Loucy (cell line): ENCODE measurements around the gene RAB7B.

Source experiments
- H2AFZ ChIP-seq: fragments of 200-600 bp; sonication (generic); 2 replicates; pipeline ENCODE4 v1.6.0; 2016; ENCODE audit warnings: antibody characterized with exemption, mild to moderate bottlenecking, low read length, moderate library complexity
- H3F3A ChIP-seq: fragments of 200-600 bp; 2 replicates; pipeline ENCODE4 v1.6.0; 2016; ENCODE audit warnings: antibody characterized with exemption, low read depth, mild to moderate bottlenecking
- H3K27me3 ChIP-seq: fragments of 200-600 bp; sonication (generic); 2 replicates; pipeline ENCODE4 v1.6.1; 2014; ENCODE audit warnings: low read length, mild to moderate bottlenecking; ENCODE audit not compliant: insufficient read depth, poor library complexity, severe bottlenecking
- H3K36me3 ChIP-seq: fragments of 200-600 bp; sonication (generic); 2 replicates; pipeline ENCODE4 v1.6.1; 2016; ENCODE audit warnings: low read length; ENCODE audit not compliant: insufficient read depth
- H3K4me1 ChIP-seq: fragments of 200-600 bp; sonication (generic); 2 replicates; pipeline ENCODE4 v1.5.1; 2014; ENCODE audit warnings: low read length, mild to moderate bottlenecking; ENCODE audit not compliant: insufficient read depth, poor library complexity, severe bottlenecking
- H3K4me2 ChIP-seq: fragments of 200-600 bp; sonication (generic); 2 replicates; pipeline ENCODE4 v1.6.0; 2014; ENCODE audit warnings: antibody characterized with exemption, low read length, low read depth, mild to moderate bottlenecking; ENCODE audit not compliant: poor library complexity, severe bottlenecking
- H3K4me3 ChIP-seq: fragments of 200-600 bp; sonication (generic); 2 replicates; pipeline ENCODE4 v1.5.1; 2014; ENCODE audit warnings: low read length, mild to moderate bottlenecking, mixed read lengths; ENCODE audit not compliant: poor library complexity, severe bottlenecking
- H3K79me2 ChIP-seq: fragments of 200-600 bp; sonication (generic); 2 replicates; pipeline ENCODE4 v1.6.1; 2014; ENCODE audit warnings: low read length; ENCODE audit not compliant: insufficient read depth
- H3K9ac ChIP-seq: fragments of 200-600 bp; sonication (generic); 2 replicates; pipeline ENCODE4 v1.6.0; 2014; ENCODE audit warnings: mild to moderate bottlenecking, low read depth, low read length, moderate library complexity; ENCODE audit not compliant: poor library complexity, severe bottlenecking
- H3K9me2 ChIP-seq: fragments of 200-600 bp; sonication (generic); replicated peaks from 2 replicates; pipeline ENCODE4 v1.6.1; 2016; ENCODE audit warnings: low read depth, low read length, mixed read lengths
- H3K9me3 ChIP-seq: fragments of 200-600 bp; sonication (generic); 2 replicates; pipeline ENCODE4 v1.6.1; 2014; ENCODE audit warnings: mild to moderate bottlenecking, antibody characterized with exemption, low read length, low read depth; ENCODE audit not compliant: insufficient read depth
- H4K20me1 ChIP-seq: fragments of 200-600 bp; sonication (generic); 2 replicates; pipeline ENCODE4 v1.6.0; 2014; ENCODE audit warnings: antibody characterized with exemption, low read length, mild to moderate bottlenecking; ENCODE audit not compliant: insufficient read depth, poor library complexity, severe bottlenecking
- CTCF ChIP-seq: fragments of 200-600 bp; sonication (generic); conservative IDR thresholded peaks from 2 replicates; pipeline ENCODE4 v1.5.1; 2014; ENCODE audit warnings: mild to moderate bottlenecking, antibody characterized with exemption, low read length
- EZH2phosphoT487 ChIP-seq: fragments of 200-600 bp; IDR thresholded peaks from 2 replicates; pipeline ENCODE4 v1.6.1; 2018; ENCODE audit warnings: antibody characterized with exemption, mild to moderate bottlenecking, moderate library complexity, borderline replicate concordance

RAB7B gene

DNA sequence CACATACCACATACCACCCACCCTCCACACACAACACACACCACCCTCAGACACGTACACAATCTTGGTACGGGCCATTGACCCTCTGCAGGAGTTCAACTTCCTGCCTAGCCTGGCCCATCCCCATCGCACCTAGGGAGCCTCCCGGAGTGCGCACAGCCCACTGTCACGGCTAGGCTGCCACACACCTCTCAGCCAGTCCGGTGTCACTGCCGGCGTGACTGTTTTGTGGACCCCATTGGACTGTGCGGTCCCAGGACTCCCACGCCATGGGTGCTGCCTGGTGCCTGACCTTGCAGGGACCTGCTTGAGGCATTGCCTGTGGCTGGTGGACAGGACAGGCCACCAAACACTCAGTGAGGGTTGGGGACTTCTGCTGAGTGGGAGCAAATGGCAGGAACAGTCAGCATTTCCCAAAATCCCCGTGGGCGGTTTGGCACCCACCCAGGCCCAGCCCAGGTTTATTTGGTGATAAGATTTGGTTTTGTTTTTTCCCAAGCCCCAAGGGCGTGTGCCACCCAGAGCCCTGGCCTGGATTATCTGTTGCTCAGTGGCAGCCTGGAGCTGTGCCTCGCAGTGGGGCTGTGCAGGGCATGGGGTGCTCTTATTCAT is 27.7 kb downstream of the RAB7B start:
- no peak overlapping the region for H3K4me2 ChIP-seq

GRCh38 chr1:205974712-205975111 is 28.5 kb downstream of the RAB7B start:
- Histone ChIP-seq H3K79me2 (no peaks in the 10 kb centered on the region), H3K36me3 (no peaks in the 10 kb centered on the region), H3K9me2 (no peaks in the 10 kb centered on the region), H3F3A (no peaks in the 10 kb centered on the region), H3K4me1 (no peaks in the 10 kb centered on the region), H4K20me1 (no peaks in the 10 kb centered on the region), H3K4me3 (no peak overlapping the region), H3K27me3 (no peaks in the 10 kb centered on the region), H3K4me2 (no peak overlapping the region), H3K9me3 (no peaks in the 10 kb centered on the region), H3K9ac (no peak overlapping the region), H2AFZ (no peak overlapping the region)
- TF ChIP-seq EZH2phosphoT487, result no peak
- no peak for TF ChIP-seq CTCF

More for the DNA sequence above, 27.7 kb downstream of the RAB7B start:
- H3K9me2 ChIP-seq, result no peaks in the 10 kb centered on the region
- TF ChIP-seq EZH2phosphoT487 (no peak), CTCF (no peak)
- no peak overlapping the region for H2AFZ ChIP-seq
- H3K79me2 ChIP-seq, result no peaks in the 10 kb centered on the region
- no peak overlapping the region for H3K4me3 ChIP-seq
- no peaks in the 10 kb centered on the region for H3K4me1 ChIP-seq
- H3K27me3 ChIP-seq, result no peaks in the 10 kb centered on the region
- no peaks in the 10 kb centered on the region for H3K9me3 ChIP-seq
- H3F3A ChIP-seq, result no peaks in the 10 kb centered on the region
- H4K20me1 ChIP-seq, result no peaks in the 10 kb centered on the region
- H3K9ac ChIP-seq, result no peak overlapping the region
- H3K36me3 ChIP-seq, result no peaks in the 10 kb centered on the region

DNA sequence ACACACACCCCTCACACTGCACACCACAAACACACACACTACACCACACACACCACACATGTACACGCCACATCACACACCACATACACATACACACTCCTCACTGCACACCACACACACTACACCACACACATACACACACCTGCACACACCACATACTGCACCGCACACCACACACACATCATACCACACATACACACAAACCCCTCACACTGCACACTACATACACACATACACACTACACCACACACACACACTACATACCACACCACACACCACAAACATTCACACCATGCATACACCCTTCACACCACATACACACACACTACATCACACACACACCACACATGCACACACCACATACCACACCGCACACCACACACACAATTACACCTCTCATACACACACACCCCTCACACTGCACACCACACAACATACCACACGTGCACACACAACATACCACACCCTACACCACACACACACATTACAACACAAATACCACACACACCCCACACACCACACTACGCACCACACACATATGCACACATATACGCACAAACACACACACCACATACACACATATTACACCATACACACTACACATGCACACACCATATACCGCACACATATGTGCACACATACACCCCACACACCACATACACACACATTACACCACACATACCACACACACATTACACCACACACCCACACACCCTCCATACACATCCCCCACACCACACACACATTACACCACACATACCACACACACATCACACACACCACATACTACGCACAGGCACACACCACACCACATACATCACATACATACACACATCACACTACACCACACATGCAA is 29.6 kb downstream of the RAB7B start:
- Histone ChIP-seq H3K27me3 (no peaks in the 10 kb centered on the region), H2AFZ (no peak overlapping the region), H3K36me3 (no peaks in the 10 kb centered on the region), H3K9ac (no peak overlapping the region), H3F3A (no peaks in the 10 kb centered on the region), H3K4me3 (no peak overlapping the region), H3K4me1 (no peaks in the 10 kb centered on the region), H3K9me3 (no peaks in the 10 kb centered on the region), H3K9me2 (no peaks in the 10 kb centered on the region), H3K79me2 (no peaks in the 10 kb centered on the region), H3K4me2 (no peak overlapping the region), H4K20me1 (no peaks in the 10 kb centered on the region)
- no peak for TF ChIP-seq CTCF
- TF ChIP-seq EZH2phosphoT487, result no peak
